Measurements from ENCODE around the gene ANKRD53. TPM values are rescaled to one million over a fixed set of nuclear protein-coding genes. Genes with fewer than 3 reads are reported as not detected.

The ANKRD53 gene
- polyA plus RNA-seq, 2 of the 4 experiments (the other 2 are of a cell fraction) = not detected

DNA sequence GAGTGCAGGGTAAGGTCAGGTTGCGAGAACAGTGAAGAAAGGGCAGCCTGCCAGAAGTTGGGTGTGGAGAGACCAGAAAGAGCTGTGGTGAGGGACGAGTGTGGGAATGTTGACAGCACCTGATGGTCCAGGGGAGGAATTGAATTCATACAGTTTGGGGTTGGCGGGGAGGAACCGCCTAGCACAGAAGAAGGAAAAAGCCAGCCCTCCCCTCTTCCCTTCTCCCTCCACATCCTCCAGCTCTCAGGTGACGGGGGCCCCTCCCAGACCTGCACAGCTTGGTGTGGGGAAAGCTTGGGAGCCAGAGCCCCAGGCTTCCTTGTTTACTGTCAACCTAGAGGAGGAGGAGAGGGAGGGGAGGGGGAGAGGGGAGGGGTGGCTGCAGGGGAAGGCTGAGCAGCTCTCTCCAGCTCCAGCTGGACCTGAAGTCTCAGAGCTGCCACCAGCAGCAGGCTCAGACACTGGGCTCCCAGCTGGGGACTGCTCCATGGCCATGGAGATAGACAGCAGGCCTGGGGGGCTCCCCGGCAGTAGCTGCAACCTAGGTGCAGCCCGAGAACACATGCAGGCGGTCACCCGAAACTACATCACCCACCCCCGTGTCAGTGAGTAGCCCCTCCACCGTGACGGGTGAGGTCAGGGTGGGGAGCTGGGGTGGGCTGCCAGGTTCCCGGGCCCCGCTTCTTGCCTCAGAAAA is 42.8 kb upstream of the ANKRD53 start, which contains the start of gene ATP6V1B1:
ATP6V1B1 (plus strand) TSS at position 433 of the 697 bp plus-strand sequence; CDS start at position 488, 55 bp downstream.
- no peak within 1 kb of the TSS for H3K27ac ChIP-seq
- ChIA-PET POLR2A (no interaction called here), CTCF (interaction anchor here (0.9 to 31.9 kb wide), 6 partner anchors 4 to 74 kb away, joined by 3 to 512 read pairs (median 252); partner anchors contain the start of gene ATP6V1B1)
- FAIRE-seq (no peak), DNase-seq (ENCODE audit: low read depth in 1 of 2, low spot score in 1 of 2) (no peak), ATAC-seq (peak in 1 of 2 experiments; percentile 17; a peak in 2 of 6 replicates)
- TF ChIP-seq, protein P1, sequence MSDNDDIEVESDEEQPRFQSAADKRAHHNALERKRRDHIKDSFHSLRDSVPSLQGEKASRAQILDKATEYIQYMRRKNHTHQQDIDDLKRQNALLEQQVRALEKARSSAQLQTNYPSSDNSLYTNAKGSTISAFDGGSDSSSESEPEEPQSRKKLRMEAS (IDR thresholded peaks at IDR 0.05) = no peak
- TF ChIP-seq GATA3 (IDR thresholded peaks at IDR 0.05; ENCODE audit: borderline replicate concordance) (no peak), KDM1A (IDR thresholded peaks at IDR 0.05; ENCODE audit: low read depth) (no peak), CEBPB (IDR thresholded peaks at IDR 0.05) (no peak), BHLHE40 (IDR thresholded peaks at IDR 0.05; ENCODE audit: low read depth, low read length) (no peak), ZSCAN20 (CRISPR knock-in tag; IDR thresholded peaks at IDR 0.05) (no peak), HDAC2 (IDR thresholded peaks at IDR 0.05) (no peak), PHF8 (IDR thresholded peaks at IDR 0.05; ENCODE audit: borderline replicate concordance, low read depth) (no peak), ZFP36 (IDR thresholded peaks at IDR 0.05; ENCODE audit: borderline replicate concordance, partially characterized antibody) (no peak), KDM5A (IDR thresholded peaks at IDR 0.05) (no peak), POLR2AphosphoS2 (conservative IDR thresholded peaks at IDR 0.05; ENCODE audit: low read length) (no peak), RNF2 (IDR thresholded peaks at IDR 0.05; ENCODE audit: borderline replicate concordance, low read depth) (no peak), FOSB (CRISPR knock-in tag; IDR thresholded peaks at IDR 0.05) (no peak), NFE2L2 (conservative IDR thresholded peaks at IDR 0.05; ENCODE audit: low read length) (no peak), HEYL (CRISPR knock-in tag; IDR thresholded peaks at IDR 0.05) (no peak), TP53 (CRISPR knock-in tag; IDR thresholded peaks at IDR 0.05) (no peak), RCOR1 (IDR thresholded peaks at IDR 0.05; ENCODE audit: low read depth, low read length) (no peak), TFCP2L1 (CRISPR knock-in tag; IDR thresholded peaks at IDR 0.05) (no peak)
- TF ChIP-seq, protein P2, sequence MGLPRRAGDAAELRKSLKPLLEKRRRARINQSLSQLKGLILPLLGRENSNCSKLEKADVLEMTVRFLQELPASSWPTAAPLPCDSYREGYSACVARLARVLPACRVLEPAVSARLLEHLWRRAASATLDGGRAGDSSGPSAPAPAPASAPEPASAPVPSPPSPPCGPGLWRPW (IDR thresholded peaks at IDR 0.05) = no peak
- TF ChIP-seq, protein P3, sequence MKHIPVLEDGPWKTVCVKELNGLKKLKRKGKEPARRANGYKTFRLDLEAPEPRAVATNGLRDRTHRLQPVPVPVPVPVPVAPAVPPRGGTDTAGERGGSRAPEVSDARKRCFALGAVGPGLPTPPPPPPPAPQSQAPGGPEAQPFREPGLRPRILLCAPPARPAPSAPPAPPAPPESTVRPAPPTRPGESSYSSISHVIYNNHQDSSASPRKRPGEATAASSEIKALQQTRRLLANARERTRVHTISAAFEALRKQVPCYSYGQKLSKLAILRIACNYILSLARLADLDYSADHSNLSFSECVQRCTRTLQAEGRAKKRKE (CRISPR knock-in tag; IDR thresholded peaks at IDR 0.05; ENCODE audit: low read depth) = no peak
- WGBS (ENCODE audit: missing lambda C conversion rate) = 72% methylated on average over 12 of the region's 14 CpGs
- no peak within 1 kb of the TSS for H3K4me2 ChIP-seq
- no peak within 1 kb of the TSS for H3K4me3 ChIP-seq
- no peaks in the 10 kb centered on the region for H3K9me3 ChIP-seq
- no peaks in the 10 kb centered on the region for H3K4me1 ChIP-seq

DNA sequence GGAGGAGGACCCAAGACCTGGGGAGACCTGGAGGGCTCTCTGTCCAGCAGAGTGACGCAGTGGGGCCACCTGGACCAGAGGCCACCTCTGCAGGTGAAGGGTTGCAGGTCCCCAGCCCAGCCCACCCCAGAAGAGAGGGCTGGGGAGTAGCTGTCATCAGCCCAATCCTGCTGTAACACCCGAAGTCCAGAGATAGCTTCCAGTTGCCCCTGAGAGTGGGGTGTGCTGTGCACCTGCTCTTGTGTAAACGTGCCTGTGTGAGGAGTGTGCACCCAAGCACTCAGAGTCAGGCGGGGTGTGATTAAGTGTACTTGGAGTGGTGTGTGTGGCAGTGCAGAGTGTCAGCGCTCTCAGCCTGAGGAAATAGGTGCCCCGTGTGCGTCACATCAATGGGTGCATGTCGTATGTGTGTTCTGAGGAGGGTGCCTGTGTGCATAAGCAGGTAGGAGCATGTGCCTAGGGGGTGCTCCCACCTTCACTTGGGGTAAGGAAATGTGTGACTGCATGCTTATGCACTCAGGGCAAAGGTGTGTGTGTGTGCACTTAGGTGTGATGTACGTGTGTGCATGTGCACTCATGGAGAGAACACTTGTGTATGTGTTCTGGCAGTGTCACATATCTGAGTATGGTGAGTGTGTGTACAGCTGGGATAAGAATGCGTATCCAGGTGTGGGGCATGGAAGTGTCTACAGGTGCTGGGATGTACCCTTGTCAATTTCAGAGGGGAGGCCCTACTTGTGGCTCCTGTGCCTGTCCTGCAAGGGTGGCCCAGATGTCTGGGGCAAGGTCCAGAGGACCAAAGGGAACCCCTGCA is 42.1 kb upstream of the ANKRD53 start:
- H3K4me3 ChIP-seq = no peak overlapping the region
- 77% methylated on average over 10 of the region's 10 CpGs for WGBS (ENCODE audit: missing lambda C conversion rate)
- H3K4me1 ChIP-seq = no peaks in the 10 kb centered on the region
- H3K4me2 ChIP-seq = no peak overlapping the region
- H3K9me3 ChIP-seq = no peaks in the 10 kb centered on the region
- ATAC-seq (no peak), FAIRE-seq (no peak), DNase-seq (ENCODE audit: low read depth in 1 of 2, low spot score in 1 of 2) (no peak)
- no peak for TF ChIP-seq ESRRA (IDR thresholded peaks at IDR 0.05; ENCODE audit: borderline replicate concordance, low read length)
- TF ChIP-seq ZC3H11A (IDR thresholded peaks at IDR 0.05) = no peak
- no peak for TF ChIP-seq POLR2A (IDR thresholded peaks at IDR 0.05; ENCODE audit: low read length)
- no peak for TF ChIP-seq EP300 (IDR thresholded peaks at IDR 0.05)
- no peak for TF ChIP-seq KDM1A (IDR thresholded peaks at IDR 0.05; ENCODE audit: low read depth)
- TF ChIP-seq FOSL2 (IDR thresholded peaks at IDR 0.05) = no peak
- no peak for TF ChIP-seq FOSL2 (CRISPR knock-in tag; IDR thresholded peaks at IDR 0.05)
- TF ChIP-seq RCOR1 (IDR thresholded peaks at IDR 0.05; ENCODE audit: low read depth, low read length) = no peak
- no peak for TF ChIP-seq HOXA7 (CRISPR knock-in tag; IDR thresholded peaks at IDR 0.05)
- no peak for TF ChIP-seq SMC3 (IDR thresholded peaks at IDR 0.05)
- no peak for TF ChIP-seq ZNF302 (CRISPR knock-in tag; IDR thresholded peaks at IDR 0.05)
- TF ChIP-seq EHF (CRISPR knock-in tag; IDR thresholded peaks at IDR 0.05) = no peak
- no peak overlapping the region for H3K27ac ChIP-seq
- ChIA-PET POLR2A (no interaction called here), CTCF (interaction anchor here (1.1 to 31.9 kb wide), 6 partner anchors 3 to 75 kb away, joined by 6 to 512 read pairs (median 252); partner anchors contain the start of gene ATP6V1B1)
